ENCODE results near the gene STX5. TPM values are rescaled to one million over a fixed set of nuclear protein-coding genes. Genes with fewer than 3 reads are reported as not detected.
A peak's percentile ranks its signal among the peaks of the same experiment; 100 is the strongest.

Gene STX5
- total and polyA plus RNA-seq, 9 of the 15 experiments (the other 6 are each of a cell fraction or from before 2014, with no cell fraction given): 2.8 to 28.6 (median 23.7) TPM

DNA sequence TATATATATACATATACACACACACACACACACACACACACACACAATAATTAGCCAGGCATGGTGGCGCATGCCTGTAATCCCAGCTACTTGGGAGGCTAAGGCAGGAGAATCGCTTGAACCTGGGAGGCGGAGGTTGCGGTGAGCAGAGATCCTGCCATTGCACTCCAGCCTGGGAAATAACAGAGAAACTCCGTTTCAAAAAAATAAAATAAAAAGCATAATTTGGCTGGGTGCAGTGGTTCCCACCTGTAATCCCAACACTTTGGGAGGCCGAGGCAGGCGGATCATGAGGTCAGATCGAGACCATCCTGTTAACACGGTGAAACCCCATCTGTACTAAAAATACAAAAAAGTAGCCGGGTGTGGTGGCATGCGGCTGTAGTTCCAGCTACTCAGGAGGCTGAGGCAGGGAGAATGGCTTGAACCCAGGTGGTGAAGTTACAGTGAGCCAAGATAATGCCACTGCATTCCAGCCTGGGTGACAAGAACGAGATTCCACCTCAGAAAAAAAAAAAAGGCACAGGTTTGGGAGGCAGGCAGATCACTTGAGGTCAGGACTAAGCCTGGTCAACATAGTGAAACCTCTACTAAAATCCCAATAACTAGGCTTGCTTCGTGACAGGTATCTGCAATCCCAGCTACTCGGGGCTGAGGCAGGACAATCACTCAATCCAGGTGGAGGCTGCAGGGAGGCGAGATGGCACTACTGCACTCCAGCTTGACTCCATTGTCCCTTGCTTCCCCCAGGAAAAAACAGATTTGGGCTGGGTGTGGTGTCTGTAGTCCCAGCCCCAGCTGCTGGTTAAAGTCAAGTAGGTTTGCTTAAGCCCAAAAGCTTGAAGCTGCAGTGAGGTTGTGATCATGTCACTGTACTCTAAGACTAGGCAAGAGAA, 19.3 kb upstream of the STX5 start (continued):
- TF ChIP-seq, protein P1, sequence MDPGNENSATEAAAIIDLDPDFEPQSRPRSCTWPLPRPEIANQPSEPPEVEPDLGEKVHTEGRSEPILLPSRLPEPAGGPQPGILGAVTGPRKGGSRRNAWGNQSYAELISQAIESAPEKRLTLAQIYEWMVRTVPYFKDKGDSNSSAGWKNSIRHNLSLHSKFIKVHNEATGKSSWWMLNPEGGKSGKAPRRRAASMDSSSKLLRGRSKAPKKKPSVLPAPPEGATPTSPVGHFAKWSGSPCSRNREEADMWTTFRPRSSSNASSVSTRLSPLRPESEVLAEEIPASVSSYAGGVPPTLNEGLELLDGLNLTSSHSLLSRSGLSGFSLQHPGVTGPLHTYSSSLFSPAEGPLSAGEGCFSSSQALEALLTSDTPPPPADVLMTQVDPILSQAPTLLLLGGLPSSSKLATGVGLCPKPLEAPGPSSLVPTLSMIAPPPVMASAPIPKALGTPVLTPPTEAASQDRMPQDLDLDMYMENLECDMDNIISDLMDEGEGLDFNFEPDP (CRISPR knock-in tag; IDR thresholded peaks at IDR 0.05): no peak
- peak; percentile 18 to 49; a peak in 2 of 4 replicates for TF ChIP-seq RCOR1 (IDR thresholded peaks at IDR 0.05; ENCODE audit: borderline replicate concordance in 1 of 2, low read depth in 2 of 2, low read length in 2 of 2)
- TF ChIP-seq, protein P2, sequence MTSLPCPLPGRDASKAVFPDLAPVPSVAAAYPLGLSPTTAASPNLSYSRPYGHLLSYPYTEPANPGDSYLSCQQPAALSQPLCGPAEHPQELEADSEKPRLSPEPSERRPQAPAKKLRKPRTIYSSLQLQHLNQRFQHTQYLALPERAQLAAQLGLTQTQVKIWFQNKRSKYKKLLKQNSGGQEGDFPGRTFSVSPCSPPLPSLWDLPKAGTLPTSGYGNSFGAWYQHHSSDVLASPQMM (CRISPR knock-in tag; IDR thresholded peaks at IDR 0.05): no peak
- TF ChIP-seq, protein P3, sequence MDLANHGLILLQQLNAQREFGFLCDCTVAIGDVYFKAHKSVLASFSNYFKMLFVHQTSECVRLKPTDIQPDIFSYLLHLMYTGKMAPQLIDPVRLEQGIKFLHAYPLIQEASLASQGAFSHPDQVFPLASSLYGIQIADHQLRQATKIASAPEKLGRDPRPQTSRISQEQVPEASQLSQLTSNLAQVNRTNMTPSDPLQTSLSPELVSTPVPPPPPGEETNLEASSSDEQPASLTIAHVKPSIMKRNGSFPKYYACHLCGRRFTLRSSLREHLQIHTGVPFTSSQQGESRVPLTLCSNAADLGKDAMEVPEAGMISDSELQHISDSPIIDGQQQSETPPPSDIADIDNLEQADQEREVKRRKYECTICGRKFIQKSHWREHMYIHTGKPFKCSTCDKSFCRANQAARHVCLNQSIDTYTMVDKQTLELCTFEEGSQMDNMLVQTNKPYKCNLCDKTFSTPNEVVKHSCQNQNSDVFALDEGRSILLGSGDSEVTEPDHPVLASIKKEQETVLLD (IDR thresholded peaks at IDR 0.05): no peak
- 0 out of 2 replicates have a peak, but pooled peaks have one; percentile 47 for TF ChIP-seq MTA3 (IDR thresholded peaks at IDR 0.05; ENCODE audit: borderline replicate concordance)
- TF ChIP-seq FOXK1 (CRISPR knock-in tag; IDR thresholded peaks at IDR 0.05; ENCODE audit: borderline replicate concordance): peak; percentile 75; the same call in 1 of the 2 replicates
- TF ChIP-seq POLR2AphosphoS5 (IDR thresholded peaks at IDR 0.05; ENCODE audit: control insufficient read depth, insufficient read depth, low read depth, low read length): peak; percentile 94
- TF ChIP-seq, protein P4, sequence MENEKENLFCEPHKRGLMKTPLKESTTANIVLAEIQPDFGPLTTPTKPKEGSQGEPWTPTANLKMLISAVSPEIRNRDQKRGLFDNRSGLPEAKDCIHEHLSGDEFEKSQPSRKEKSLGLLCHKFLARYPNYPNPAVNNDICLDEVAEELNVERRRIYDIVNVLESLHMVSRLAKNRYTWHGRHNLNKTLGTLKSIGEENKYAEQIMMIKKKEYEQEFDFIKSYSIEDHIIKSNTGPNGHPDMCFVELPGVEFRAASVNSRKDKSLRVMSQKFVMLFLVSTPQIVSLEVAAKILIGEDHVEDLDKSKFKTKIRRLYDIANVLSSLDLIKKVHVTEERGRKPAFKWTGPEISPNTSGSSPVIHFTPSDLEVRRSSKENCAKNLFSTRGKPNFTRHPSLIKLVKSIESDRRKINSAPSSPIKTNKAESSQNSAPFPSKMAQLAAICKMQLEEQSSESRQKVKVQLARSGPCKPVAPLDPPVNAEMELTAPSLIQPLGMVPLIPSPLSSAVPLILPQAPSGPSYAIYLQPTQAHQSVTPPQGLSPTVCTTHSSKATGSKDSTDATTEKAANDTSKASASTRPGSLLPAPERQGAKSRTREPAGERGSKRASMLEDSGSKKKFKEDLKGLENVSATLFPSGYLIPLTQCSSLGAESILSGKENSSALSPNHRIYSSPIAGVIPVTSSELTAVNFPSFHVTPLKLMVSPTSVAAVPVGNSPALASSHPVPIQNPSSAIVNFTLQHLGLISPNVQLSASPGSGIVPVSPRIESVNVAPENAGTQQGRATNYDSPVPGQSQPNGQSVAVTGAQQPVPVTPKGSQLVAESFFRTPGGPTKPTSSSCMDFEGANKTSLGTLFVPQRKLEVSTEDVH (IDR thresholded peaks at IDR 0.05; ENCODE audit: low read depth, partially characterized antibody): peak; percentile 84
- peak; percentile 29; the same call in 1 of the 2 replicates for TF ChIP-seq SOX6 (IDR thresholded peaks at IDR 0.05)
- TF ChIP-seq LCOR (CRISPR knock-in tag; IDR thresholded peaks at IDR 0.05): peak; percentile 56; the same call in 1 of the 2 replicates
- TF ChIP-seq, protein P5, sequence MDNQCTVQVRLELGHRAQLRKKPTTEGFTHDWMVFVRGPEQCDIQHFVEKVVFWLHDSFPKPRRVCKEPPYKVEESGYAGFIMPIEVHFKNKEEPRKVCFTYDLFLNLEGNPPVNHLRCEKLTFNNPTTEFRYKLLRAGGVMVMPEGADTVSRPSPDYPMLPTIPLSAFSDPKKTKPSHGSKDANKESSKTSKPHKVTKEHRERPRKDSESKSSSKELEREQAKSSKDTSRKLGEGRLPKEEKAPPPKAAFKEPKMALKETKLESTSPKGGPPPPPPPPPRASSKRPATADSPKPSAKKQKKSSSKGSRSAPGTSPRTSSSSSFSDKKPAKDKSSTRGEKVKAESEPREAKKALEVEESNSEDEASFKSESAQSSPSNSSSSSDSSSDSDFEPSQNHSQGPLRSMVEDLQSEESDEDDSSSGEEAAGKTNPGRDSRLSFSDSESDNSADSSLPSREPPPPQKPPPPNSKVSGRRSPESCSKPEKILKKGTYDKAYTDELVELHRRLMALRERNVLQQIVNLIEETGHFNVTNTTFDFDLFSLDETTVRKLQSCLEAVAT (IDR thresholded peaks at IDR 0.05): peak in 1 of 2 experiments; percentile 61; a peak in 1 of 4 replicates
- TF ChIP-seq CC2D1A (IDR thresholded peaks at IDR 0.05): no peak
- TF ChIP-seq, protein P6, sequence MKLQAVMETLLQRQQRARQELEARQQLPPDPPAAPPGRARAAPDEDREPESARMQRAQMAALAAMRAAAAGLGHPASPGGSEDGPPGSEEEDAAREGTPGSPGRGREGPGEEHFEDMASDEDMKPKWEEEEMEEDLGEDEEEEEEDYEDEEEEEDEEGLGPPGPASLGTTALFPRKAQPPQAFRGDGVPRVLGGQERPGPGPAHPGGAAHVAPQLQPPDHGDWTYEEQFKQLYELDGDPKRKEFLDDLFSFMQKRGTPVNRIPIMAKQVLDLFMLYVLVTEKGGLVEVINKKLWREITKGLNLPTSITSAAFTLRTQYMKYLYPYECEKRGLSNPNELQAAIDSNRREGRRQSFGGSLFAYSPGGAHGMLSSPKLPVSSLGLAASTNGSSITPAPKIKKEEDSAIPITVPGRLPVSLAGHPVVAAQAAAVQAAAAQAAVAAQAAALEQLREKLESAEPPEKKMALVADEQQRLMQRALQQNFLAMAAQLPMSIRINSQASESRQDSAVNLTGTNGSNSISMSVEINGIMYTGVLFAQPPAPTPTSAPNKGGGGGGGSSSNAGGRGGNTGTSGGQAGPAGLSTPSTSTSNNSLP (IDR thresholded peaks at IDR 0.05; ENCODE audit: borderline replicate concordance, low read depth, low read length): peak; percentile 31; the same call in 1 of the 2 replicates
- TF ChIP-seq MEF2D (tag; conservative IDR thresholded peaks at IDR 0.05; ENCODE audit: low read depth): 0 out of 2 replicates have a peak, but pooled peaks have one; percentile 32

Data from K562 (cell line).